Measurements from ENCODE around the gene PRKCQ.
"Not testable (repeated sequence)": the region's sequence is repeated elsewhere in the genome, so short reads cannot be mapped to it uniquely, and the experiment has no call there.

PRKCQ gene

DNA sequence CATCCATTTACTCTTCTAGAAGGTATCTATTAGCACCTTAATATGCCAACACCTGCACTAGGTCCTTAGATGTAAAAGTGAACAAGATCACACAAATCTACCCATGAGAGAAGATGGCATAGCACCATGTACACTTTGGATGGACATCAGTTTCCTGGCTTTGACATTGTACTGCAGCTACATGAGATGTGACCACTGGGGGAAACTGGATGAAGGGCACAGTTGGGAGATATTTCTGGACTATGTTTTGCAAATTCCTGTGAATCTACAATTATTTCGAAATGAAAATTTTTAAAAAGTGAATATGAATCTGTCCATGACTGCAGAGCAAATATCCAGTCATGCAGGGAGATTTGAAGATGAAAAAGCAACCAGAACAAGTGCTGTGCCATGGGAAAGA is 124.5 kb downstream of the PRKCQ start:
- Histone ChIP-seq H3K27me3 (ENCODE audit: insufficient read depth, poor library complexity, severe bottlenecking) (no peaks in the 10 kb centered on the region), H3K4me3 (replicated peaks; ENCODE audit: insufficient read depth, low read length) (no peak overlapping the region), H3K27ac (replicated peaks) (no peak overlapping the region)
- TF ChIP-seq GABPA (IDR thresholded peaks at IDR 0.05; ENCODE audit: low read depth) (no peak), POLR2AphosphoS5 (IDR thresholded peaks at IDR 0.05; ENCODE audit: low read depth) (no peak), SPI1 (IDR thresholded peaks at IDR 0.05; ENCODE audit: borderline replicate concordance, low read depth) (no peak)
- TF ChIP-seq, protein P1, sequence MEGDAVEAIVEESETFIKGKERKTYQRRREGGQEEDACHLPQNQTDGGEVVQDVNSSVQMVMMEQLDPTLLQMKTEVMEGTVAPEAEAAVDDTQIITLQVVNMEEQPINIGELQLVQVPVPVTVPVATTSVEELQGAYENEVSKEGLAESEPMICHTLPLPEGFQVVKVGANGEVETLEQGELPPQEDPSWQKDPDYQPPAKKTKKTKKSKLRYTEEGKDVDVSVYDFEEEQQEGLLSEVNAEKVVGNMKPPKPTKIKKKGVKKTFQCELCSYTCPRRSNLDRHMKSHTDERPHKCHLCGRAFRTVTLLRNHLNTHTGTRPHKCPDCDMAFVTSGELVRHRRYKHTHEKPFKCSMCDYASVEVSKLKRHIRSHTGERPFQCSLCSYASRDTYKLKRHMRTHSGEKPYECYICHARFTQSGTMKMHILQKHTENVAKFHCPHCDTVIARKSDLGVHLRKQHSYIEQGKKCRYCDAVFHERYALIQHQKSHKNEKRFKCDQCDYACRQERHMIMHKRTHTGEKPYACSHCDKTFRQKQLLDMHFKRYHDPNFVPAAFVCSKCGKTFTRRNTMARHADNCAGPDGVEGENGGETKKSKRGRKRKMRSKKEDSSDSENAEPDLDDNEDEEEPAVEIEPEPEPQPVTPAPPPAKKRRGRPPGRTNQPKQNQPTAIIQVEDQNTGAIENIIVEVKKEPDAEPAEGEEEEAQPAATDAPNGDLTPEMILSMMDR (IDR thresholded peaks at IDR 0.05; ENCODE audit: insufficient read depth, low read length): no peak
- TF ChIP-seq, protein P2, sequence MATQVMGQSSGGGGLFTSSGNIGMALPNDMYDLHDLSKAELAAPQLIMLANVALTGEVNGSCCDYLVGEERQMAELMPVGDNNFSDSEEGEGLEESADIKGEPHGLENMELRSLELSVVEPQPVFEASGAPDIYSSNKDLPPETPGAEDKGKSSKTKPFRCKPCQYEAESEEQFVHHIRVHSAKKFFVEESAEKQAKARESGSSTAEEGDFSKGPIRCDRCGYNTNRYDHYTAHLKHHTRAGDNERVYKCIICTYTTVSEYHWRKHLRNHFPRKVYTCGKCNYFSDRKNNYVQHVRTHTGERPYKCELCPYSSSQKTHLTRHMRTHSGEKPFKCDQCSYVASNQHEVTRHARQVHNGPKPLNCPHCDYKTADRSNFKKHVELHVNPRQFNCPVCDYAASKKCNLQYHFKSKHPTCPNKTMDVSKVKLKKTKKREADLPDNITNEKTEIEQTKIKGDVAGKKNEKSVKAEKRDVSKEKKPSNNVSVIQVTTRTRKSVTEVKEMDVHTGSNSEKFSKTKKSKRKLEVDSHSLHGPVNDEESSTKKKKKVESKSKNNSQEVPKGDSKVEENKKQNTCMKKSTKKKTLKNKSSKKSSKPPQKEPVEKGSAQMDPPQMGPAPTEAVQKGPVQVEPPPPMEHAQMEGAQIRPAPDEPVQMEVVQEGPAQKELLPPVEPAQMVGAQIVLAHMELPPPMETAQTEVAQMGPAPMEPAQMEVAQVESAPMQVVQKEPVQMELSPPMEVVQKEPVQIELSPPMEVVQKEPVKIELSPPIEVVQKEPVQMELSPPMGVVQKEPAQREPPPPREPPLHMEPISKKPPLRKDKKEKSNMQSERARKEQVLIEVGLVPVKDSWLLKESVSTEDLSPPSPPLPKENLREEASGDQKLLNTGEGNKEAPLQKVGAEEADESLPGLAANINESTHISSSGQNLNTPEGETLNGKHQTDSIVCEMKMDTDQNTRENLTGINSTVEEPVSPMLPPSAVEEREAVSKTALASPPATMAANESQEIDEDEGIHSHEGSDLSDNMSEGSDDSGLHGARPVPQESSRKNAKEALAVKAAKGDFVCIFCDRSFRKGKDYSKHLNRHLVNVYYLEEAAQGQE (IDR thresholded peaks at IDR 0.05; ENCODE audit: insufficient replicate concordance, low read depth): no peak
- no peak for DNase-seq (ENCODE audit: low read depth in 1 of 2, low spot score in 1 of 2)

DNA sequence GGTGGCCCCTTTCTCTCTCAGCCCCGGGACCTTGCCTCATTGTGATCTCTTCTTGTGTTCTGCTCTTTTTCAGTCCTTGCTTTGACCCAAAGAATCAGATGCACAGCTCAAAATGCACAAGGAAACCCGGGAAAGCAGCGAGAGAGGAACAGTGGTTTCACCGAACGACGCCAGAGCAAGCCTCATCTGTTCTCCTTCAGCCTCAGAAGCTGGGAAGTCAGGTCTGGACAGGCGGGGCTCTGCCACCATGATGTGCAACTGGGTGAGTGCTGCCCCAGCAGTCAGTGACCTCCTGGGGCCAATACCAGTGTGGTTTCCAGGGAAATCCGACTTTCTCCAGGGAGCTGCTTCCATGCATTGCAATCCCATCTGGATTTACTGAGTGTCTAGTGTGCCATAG is 133.4 kb downstream of the PRKCQ start:
- Histone ChIP-seq H3K27ac (replicated peaks) (no peak overlapping the region), H3K27me3 (ENCODE audit: insufficient read depth, poor library complexity, severe bottlenecking) (no peaks in the 10 kb centered on the region), H3K4me3 (replicated peaks; ENCODE audit: insufficient read depth, low read length) (no peak overlapping the region)
- TF ChIP-seq SPI1 (IDR thresholded peaks at IDR 0.05; ENCODE audit: borderline replicate concordance, low read depth) (no peak), POLR2AphosphoS5 (IDR thresholded peaks at IDR 0.05; ENCODE audit: low read depth) (no peak), GABPA (IDR thresholded peaks at IDR 0.05; ENCODE audit: low read depth) (no peak)
- TF ChIP-seq, protein P2 (IDR thresholded peaks at IDR 0.05; ENCODE audit: insufficient replicate concordance, low read depth): no peak
- TF ChIP-seq, protein P1 (IDR thresholded peaks at IDR 0.05; ENCODE audit: insufficient read depth, low read length): no peak
- no peak for DNase-seq (ENCODE audit: low read depth in 1 of 2, low spot score in 1 of 2)

DNA sequence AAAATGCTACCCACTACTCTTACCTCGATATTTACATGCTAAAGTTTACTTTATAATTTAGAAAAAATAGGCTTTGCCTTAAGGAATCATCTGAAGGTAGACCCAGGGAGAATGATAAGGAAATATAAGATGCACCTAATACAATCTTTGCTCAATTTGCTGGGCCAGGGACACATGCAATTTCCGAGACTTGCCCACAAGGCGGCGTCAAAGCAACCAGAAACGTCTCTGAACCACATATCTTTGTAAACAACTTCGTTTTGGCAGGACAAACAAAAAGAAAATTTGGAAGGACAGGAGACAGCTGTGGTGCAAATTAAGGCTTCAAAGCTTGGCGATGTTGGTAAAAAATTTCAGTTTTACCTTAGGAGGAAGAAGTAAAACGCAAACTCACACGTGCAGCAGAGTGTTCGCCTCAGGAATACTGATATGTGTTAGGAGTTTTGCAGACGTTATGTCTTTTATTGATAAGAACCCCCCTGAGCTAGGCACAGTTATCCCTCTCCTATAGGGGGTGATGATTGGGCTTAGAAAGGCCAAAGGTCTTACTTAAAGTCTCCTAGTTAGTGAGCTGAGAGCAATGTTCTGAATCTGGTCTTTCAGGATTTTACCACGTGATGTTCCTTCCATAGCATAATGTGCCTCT is 134.3 kb downstream of the PRKCQ start:
- H3K27me3 ChIP-seq (ENCODE audit: insufficient read depth, poor library complexity, severe bottlenecking): no peaks in the 10 kb centered on the region
- TF ChIP-seq, protein P1 (IDR thresholded peaks at IDR 0.05; ENCODE audit: insufficient read depth, low read length): peak; percentile 26
- no peak for TF ChIP-seq SPI1 (IDR thresholded peaks at IDR 0.05; ENCODE audit: borderline replicate concordance, low read depth)
- no peak for TF ChIP-seq GABPA (IDR thresholded peaks at IDR 0.05; ENCODE audit: low read depth)
- TF ChIP-seq, protein P2 (IDR thresholded peaks at IDR 0.05; ENCODE audit: insufficient replicate concordance, low read depth): no peak
- no peak for TF ChIP-seq POLR2AphosphoS5 (IDR thresholded peaks at IDR 0.05; ENCODE audit: low read depth)
- H3K27ac ChIP-seq (replicated peaks): no peak overlapping the region
- peak in 1 of 2 experiments; percentile 25 for DNase-seq (ENCODE audit: low read depth in 1 of 2, low spot score in 1 of 2)
- H3K4me3 ChIP-seq (replicated peaks; ENCODE audit: insufficient read depth, low read length): no peak overlapping the region

DNA sequence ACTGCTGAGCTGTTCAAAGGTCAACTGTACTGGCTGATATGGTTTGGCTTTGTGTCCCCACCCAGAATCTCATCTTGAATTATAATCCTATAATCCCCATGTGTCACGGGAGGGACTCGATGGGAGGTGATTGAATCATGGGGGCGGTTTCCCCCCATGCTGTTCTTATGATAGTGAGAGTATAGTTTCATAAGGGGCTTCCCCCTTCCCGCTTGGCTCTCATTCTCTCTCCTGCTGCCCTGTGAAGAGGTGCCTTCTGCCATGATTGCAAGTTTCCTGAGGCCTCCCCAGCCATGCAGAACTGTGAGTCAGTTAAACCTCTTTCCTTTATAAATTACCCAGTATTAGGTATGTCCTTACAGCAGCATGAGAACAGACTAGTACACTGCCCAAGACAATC is 140.2 kb downstream of the PRKCQ start:
- DNase-seq (ENCODE audit: low read depth in 1 of 2, low spot score in 1 of 2); H3K27ac ChIP-seq (replicated peaks); H3K27me3 ChIP-seq (ENCODE audit: insufficient read depth, poor library complexity, severe bottlenecking); H3K4me3 ChIP-seq (replicated peaks; ENCODE audit: insufficient read depth, low read length): not testable (repeated sequence)

Measured in HL-60 (cell line).